ENCODE results near the gene ZBTB5. TPM values are rescaled to one million over a fixed set of nuclear protein-coding genes. Genes with fewer than 3 reads are reported as not detected.

The ZBTB5 gene
- total RNA-seq, 1 experiment from 2014 or later, result 30.6 TPM

- ChIA-PET POLR2A (interaction anchor here (0.5 kb wide), 1 partner anchor 67 kb away, joined by 3 read pairs; no protein-coding TSS in a partner anchor), CTCF (no interaction called here)
- DNase-seq (ENCODE audit: low read depth, low spot score) (no peak), ATAC-seq (no peak)
- Histone ChIP-seq H3K9me3 (ENCODE audit: control insufficient read depth, insufficient read depth, low read depth, low read length) (no peaks in the 10 kb centered on the region), H3K36me3 (ENCODE audit: control insufficient read depth, insufficient read depth, low read length) (peaks cover 23% of the 10 kb centered on the region), H3K27ac (ENCODE audit: low read length) (peak overlapping the region; percentile 91), H3K4me3 (ENCODE audit: low read depth in 2 of 2, low read length in 2 of 2) (peak overlapping the region; percentile 67 to 96), H3K4me1 (ENCODE audit: control insufficient read depth, insufficient read depth, low read length) (peaks cover 30% of the 10 kb centered on the region), H3K27me3 (ENCODE audit: control insufficient read depth, insufficient read depth, low read length) (no peaks in the 10 kb centered on the region)
- intact Hi-C loops (cut with micrococcal nuclease; ENCODE audit: unreplicated experiment) (loop anchor here (5.0 kb wide), 1 partner anchor 96 kb away; no protein-coding TSS in a partner anchor), in situ Hi-C loops (cut with HindIII; ENCODE audit: low pct_unique_long_range_greater_than_20kb, low sequenced_read_pairs) (no loop called here)
- TF ChIP-seq TCF7L2 (IDR thresholded peaks at IDR 0.05; ENCODE audit: low read depth, low read length) (no peak), POLR2AphosphoS5 (IDR thresholded peaks at IDR 0.05; ENCODE audit: low read depth, low read length) (no peak), SIN3A (IDR thresholded peaks at IDR 0.05; ENCODE audit: borderline replicate concordance, insufficient read depth, low read depth, low read length) (no peak)
- TF ChIP-seq, protein P1, sequence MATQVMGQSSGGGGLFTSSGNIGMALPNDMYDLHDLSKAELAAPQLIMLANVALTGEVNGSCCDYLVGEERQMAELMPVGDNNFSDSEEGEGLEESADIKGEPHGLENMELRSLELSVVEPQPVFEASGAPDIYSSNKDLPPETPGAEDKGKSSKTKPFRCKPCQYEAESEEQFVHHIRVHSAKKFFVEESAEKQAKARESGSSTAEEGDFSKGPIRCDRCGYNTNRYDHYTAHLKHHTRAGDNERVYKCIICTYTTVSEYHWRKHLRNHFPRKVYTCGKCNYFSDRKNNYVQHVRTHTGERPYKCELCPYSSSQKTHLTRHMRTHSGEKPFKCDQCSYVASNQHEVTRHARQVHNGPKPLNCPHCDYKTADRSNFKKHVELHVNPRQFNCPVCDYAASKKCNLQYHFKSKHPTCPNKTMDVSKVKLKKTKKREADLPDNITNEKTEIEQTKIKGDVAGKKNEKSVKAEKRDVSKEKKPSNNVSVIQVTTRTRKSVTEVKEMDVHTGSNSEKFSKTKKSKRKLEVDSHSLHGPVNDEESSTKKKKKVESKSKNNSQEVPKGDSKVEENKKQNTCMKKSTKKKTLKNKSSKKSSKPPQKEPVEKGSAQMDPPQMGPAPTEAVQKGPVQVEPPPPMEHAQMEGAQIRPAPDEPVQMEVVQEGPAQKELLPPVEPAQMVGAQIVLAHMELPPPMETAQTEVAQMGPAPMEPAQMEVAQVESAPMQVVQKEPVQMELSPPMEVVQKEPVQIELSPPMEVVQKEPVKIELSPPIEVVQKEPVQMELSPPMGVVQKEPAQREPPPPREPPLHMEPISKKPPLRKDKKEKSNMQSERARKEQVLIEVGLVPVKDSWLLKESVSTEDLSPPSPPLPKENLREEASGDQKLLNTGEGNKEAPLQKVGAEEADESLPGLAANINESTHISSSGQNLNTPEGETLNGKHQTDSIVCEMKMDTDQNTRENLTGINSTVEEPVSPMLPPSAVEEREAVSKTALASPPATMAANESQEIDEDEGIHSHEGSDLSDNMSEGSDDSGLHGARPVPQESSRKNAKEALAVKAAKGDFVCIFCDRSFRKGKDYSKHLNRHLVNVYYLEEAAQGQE (IDR thresholded peaks at IDR 0.05; ENCODE audit: insufficient read depth in 1 of 2, low read depth in 2 of 2, low read length in 1 of 2), result no peak
- TF ChIP-seq, protein P2, sequence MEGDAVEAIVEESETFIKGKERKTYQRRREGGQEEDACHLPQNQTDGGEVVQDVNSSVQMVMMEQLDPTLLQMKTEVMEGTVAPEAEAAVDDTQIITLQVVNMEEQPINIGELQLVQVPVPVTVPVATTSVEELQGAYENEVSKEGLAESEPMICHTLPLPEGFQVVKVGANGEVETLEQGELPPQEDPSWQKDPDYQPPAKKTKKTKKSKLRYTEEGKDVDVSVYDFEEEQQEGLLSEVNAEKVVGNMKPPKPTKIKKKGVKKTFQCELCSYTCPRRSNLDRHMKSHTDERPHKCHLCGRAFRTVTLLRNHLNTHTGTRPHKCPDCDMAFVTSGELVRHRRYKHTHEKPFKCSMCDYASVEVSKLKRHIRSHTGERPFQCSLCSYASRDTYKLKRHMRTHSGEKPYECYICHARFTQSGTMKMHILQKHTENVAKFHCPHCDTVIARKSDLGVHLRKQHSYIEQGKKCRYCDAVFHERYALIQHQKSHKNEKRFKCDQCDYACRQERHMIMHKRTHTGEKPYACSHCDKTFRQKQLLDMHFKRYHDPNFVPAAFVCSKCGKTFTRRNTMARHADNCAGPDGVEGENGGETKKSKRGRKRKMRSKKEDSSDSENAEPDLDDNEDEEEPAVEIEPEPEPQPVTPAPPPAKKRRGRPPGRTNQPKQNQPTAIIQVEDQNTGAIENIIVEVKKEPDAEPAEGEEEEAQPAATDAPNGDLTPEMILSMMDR (IDR thresholded peaks at IDR 0.05), result no peak
- BruUV-seq (replicated peaks), result no TSS peak
Observed at GRCh38 chr9:37486256-37486615, 21.0 kb upstream of the ZBTB5 start.

DNA sequence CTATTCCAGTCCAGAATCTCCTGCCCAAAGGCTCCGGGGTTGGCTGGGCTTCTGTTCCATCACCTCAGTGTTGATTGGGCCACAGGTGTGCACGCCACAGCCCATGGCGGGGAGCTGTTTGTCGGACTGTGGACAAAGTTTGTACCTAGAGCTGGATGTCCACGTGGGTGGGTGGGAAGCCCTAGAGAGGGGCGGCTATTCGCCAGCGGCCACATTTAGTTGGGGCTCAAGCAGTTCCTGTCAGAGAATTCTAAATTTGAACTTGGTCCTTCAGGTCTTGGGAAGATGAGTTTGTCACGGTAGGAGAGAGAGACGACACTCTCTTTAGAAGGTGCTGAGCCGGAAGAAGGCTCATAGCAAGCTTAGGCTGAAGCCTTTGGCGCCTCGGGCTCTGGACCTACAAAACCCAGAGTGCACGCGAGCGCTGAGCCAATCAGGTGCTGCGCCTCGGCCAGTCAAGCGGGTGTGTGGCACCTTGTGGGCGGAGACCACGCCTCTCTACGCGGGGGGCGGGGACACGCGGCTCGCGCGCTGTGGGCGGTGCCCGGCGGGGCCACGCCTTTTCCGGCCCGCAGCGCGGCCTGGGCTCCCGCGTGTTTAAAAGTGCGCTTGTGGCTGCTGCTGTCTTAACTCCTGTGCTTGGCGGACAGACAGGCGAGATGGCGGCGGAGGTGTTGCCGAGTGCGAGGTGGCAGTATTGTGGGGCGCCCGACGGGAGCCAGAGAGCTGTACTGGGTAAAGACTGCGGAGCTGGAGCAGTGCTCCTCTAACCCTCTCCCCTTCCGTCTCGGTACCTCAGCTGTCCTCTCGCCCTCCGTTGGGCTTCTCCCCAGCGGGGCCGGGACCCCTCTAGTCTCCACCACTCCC is 20.4 kb upstream of the ZBTB5 start, which contains the start of gene POLR1E:
Gene POLR1E (plus strand): TSS at position 560 of the 867 bp plus-strand sequence. CDS start 100 bp downstream, at position 660.
- H3K27ac ChIP-seq (ENCODE audit: low read length), result peak within 1 kb of the TSS; percentile 91
- ChIA-PET POLR2A (interaction anchor here (0.6 to 1.7 kb wide), 3 partner anchors 20 to 379 kb away, joined by 3 to 20 read pairs (median 5); partner anchors contain the start of gene ZBTB5), CTCF (no interaction called here)
- H3K36me3 ChIP-seq (ENCODE audit: control insufficient read depth, insufficient read depth, low read length), result peaks cover 17% of the 10 kb centered on the region
- BruUV-seq (replicated peaks), result no TSS peak
- no peaks in the 10 kb centered on the region for H3K27me3 ChIP-seq (ENCODE audit: control insufficient read depth, insufficient read depth, low read length)
- peaks cover 35% of the 10 kb centered on the region for H3K4me1 ChIP-seq (ENCODE audit: control insufficient read depth, insufficient read depth, low read length)
- in situ Hi-C loops (cut with HindIII; ENCODE audit: low pct_unique_long_range_greater_than_20kb, low sequenced_read_pairs) (no loop called here), intact Hi-C loops (cut with micrococcal nuclease; ENCODE audit: unreplicated experiment) (loop anchor here (5.0 kb wide), 1 partner anchor 97 kb away; no protein-coding TSS in a partner anchor)
- H3K9me3 ChIP-seq (ENCODE audit: control insufficient read depth, insufficient read depth, low read depth, low read length), result no peaks in the 10 kb centered on the region
- peak; percentile 75 for DNase-seq (ENCODE audit: low read depth, low spot score)
- TF ChIP-seq, protein P2 (IDR thresholded peaks at IDR 0.05), result no peak
- TF ChIP-seq POLR2AphosphoS5 (IDR thresholded peaks at IDR 0.05; ENCODE audit: low read depth, low read length), result no peak
- peak; percentile 31; the same call in 1 of the 2 replicates for TF ChIP-seq TCF7L2 (IDR thresholded peaks at IDR 0.05; ENCODE audit: low read depth, low read length)
- TF ChIP-seq, protein P1 (IDR thresholded peaks at IDR 0.05; ENCODE audit: insufficient read depth in 1 of 2, low read depth in 2 of 2, low read length in 1 of 2), result no peak
- ATAC-seq, result peak; percentile 98
- peak within 1 kb of the TSS; percentile 67 to 96 for H3K4me3 ChIP-seq (ENCODE audit: low read depth in 2 of 2, low read length in 2 of 2)
